Left colon (tissue), 2 donors: Measurements from ENCODE around the gene LIFR. TPM values are rescaled to one million over a fixed set of nuclear protein-coding genes. Genes with fewer than 3 reads are reported as not detected.

Source experiments
- ATAC-seq: fragments of 200-7000 bp; cut with Tn5 transposase; one replicate; pipeline ENCODE4 v1.9.1; 2020; ENCODE audit warnings: mild to moderate bottlenecking, moderate library complexity
- DNase-seq, 2 donors: peaks; one replicate each; pipeline ENCODE4 v3.0.0-alpha.2; 2020
- intact Hi-C, 2 donors: fragments of 100-400 bp; cut with DNase I in 1 of 2; cut with micrococcal nuclease in 1 of 2; formaldehyde crosslinking; loops; one replicate each; pipeline versions ENCODE4 v1.11.2 to v1.14.0; 2022; cut with DNase I, micrococcal nuclease
- microRNA-seq, 2 donors: library from miRNA; unstranded; fragments of <30 nt; microRNA quantifications; one replicate each; pipeline versions ENCODE4 v1.1.0 to v1.2.0, GENCODE V29; 2020
- total RNA-seq, 2 donors: library from RNA; stranded (reverse); fragmentation: NEBNext Ultra II Directional; extraction: Animal tissue kit (Norgen Biotek cat#: 25700); gene quantifications; one replicate each; pipeline ENCODE4 v1.2.1, GENCODE V29; 2021
- donor health status: DM: no; HTN: no; CAD: no.
- donor health status: DM: yes; HTN: yes; CAD: no.

Gene LIFR
- total RNA-seq, 2 donors from 2014 or later: 8.1 to 18.6 TPM

DNA sequence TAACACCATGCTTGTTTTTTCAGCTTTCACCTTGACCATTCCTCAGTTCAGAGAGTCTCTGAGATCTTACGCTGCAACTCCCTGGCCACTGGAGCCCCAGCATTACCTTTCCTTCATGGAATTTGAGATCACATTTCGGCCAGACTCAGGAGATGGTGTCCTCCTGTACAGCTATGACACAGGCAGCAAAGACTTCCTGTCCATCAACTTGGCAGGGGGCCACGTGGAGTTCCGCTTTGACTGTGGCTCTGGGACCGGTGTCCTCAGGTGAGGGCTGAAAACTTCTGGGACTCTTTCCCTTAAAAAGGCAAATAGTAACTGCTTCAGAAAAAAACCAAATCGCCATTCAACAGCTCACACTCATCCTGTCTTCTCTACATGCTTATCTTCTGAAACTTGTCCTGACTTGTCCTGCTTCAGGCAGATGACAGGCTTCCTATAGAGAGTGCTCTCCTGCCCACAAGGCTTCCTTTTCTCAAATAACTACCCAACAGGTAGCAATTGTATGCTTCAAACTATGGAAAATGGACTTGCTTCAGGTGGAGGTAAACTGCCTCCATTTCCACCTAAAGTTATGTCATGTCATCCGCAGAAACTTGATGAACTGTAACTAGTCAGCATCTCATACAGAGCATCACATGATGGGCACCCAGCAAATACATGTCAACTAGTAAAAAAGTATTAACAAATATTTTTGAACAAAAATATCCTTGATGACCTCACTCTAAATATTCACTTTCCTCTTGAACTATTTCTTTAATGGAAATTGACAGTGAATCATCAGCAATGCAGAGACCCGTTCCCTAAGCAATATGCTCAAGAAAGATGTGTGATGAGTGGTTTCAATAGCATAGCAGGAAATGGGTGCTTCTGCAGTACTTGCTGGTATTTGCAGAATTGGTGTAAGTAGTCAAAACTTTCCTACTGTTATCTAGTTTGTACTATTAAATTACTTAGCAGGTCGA, 129.2 kb downstream of the LIFR start:
- no peak for DNase-seq
- intact Hi-C loops: no loop called here
- ATAC-seq: no peak

DNA sequence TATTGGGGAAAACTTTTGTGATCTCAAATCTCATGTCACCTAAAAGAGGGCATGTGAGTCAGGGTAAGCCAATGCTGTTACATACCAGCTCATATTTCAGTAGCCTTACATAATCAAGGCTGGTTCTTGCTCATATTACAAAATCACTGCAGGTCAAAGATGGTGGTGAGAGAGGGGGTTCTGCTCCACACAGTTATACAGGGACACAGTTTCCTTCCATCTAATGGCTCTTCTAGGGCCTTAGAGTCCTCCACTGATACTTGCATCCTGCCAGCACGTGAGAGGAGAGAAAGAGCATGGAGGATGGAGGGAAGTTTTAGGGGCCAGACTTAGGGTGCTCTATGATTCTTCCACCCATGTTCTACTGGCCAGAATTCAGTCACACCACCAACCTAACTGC, 130.0 kb downstream of the LIFR start:
- DNase-seq: no peak

More for the DNA sequence above, 130.0 kb downstream of the LIFR start:
- no peak for ATAC-seq
- intact Hi-C loops: no loop called here

Small RNA genes lying within 50 kb of the gene (microRNA-seq; reads per million reads assigned to microRNA genes)
- gene MIR3650: 0 reads per million in 2 donors
